GM19395 (cell line): ENCODE results near the gene BNC2.
A peak's percentile ranks its signal among the peaks of the same experiment; 100 is the strongest.

ENCODE experiments used
- ATAC-seq: cut with Tn5 transposase; IDR thresholded peaks from one replicate; pipeline ENCODE4 v1.9.1; 2021; ENCODE audit warnings: mild to moderate bottlenecking, moderate library complexity; ENCODE audit not compliant: unreplicated experiment

BNC2 gene

DNA sequence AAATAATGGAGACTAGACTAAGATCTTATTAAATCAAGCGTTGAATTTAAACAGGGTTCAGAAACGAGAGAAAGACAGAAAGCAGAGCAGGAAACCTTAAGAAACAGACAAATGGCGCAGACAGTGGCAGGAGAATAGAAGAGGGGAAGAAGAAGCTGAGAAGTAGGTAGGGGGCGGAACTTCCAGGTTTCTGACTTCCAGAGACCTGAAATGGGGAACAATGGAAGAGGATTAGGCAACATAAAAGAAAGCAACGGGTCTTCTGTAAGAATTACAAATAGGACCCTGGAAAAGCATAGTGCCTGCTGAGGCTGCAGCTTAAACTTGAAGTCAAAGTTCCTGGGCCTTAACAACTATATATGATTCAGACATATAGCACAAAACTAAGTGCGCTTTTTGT is 101.7 kb downstream of the BNC2 start:
- ATAC-seq, result no peak

DNA sequence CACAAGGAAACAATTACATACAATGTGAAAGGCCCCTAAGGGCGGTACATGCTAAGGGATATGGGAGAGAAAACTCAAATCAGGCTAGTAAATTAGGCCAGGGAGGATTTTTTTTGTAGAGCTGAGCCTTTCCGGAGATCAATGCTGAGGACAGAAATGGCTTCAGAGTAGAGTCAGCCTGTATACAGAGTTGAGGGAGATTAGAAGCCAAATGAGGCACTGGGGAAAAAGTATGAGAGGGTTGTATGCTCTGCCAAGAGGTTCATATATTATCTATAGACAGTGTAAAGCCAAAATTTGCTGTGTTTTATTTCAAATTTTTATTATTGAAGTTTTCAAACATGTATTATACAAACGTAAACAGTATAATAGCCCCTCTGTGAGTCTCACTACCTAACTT is 103.1 kb downstream of the BNC2 start:
- no peak for ATAC-seq

DNA sequence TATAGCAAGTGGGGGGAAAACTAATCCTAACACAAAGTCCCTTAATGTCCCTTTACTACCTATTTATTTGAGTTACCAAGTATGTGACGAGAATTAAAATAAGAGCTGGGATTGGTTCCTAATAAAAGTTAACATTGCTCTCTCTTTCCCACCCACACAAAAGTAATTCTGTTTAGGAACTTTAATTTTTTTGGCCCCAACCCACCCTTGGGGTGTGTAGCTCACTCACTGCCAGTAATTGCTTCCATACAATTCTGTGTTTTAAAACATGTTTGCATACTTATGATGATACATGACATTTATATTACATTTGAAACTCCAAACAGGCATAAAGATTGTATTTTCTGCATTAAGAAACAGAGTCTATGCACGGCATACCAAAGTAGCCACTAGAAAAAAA is 106.5 kb downstream of the BNC2 start:
- no peak for ATAC-seq

- ATAC-seq, result no peak
These were observed 114.9 kb downstream of the BNC2 start for GRCh38 chr9:16755467-16756160.

DNA sequence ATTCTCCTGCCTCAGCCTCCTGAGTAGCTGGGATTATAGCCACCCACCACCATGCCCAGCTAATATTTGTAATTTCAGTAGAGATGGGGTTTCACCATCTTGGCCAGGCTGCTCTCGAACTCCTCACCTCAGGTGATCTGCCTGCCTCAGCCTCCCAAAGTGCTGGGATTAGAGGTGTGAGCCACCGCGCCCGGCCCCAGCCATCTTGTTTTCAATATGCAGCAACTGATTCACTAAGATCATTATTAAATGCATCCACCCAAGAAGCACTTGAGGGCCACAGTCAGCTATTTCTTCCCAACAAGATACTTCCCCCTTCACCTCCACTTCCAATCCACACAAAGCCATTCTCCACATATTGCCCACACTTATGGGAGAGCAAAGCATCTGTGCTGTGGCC is 115.8 kb downstream of the BNC2 start:
- ATAC-seq, result no peak

- no peak for ATAC-seq
These were observed 117.2 kb downstream of the BNC2 start for GRCh38 chr9:16753256-16753655.

GRCh38 chr9:16752601-16753000 is 117.9 kb downstream of the BNC2 start:
- no peak for ATAC-seq

DNA sequence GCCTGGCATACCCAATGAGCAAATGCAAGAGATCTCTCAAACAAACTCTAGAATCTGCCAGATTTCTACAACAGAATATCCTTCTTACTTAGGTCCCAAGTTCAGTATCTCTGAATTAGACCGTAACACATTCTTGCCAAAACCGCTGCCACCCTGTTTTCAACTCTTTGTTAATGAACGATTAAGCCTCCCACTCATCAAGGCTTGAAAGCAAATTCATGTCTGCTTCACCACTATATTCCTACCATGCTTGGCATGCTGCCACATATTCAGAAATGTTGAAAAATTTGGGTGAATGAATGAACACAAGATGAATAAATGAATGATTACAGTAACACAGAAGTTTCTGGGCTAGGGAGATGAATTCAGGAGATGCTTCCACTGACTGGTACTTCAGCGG is 119.9 kb downstream of the BNC2 start:
- ATAC-seq, result no peak

- no peak for ATAC-seq
These were observed 125.1 kb downstream of the BNC2 start for GRCh38 chr9:16745359-16745758.

GRCh38 chr9:16744394-16744793 is 126.1 kb downstream of the BNC2 start:
- ATAC-seq, result no peak

- no peak for ATAC-seq
These were observed 127.1 kb downstream of the BNC2 start for GRCh38 chr9:16743375-16743774.

DNA sequence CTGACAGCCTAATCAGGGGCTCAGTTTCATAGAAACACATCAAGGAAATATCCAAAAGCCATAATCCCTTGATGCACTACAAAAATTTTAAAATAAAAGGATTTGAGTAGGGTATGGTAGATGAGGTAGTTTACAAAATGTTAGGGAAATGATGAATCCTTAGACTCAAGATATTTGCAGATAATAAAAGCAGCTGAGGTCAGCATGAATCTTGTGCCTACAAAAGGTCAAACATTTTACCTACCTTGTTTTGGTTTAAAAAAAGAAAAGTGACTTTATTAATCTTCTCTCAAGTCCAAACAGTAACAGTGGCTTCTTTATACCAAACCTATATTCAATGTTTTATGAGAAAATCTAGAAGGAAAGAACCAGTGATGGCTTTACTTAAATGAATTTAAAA is 135.5 kb downstream of the BNC2 start:
- ATAC-seq, result no peak

DNA sequence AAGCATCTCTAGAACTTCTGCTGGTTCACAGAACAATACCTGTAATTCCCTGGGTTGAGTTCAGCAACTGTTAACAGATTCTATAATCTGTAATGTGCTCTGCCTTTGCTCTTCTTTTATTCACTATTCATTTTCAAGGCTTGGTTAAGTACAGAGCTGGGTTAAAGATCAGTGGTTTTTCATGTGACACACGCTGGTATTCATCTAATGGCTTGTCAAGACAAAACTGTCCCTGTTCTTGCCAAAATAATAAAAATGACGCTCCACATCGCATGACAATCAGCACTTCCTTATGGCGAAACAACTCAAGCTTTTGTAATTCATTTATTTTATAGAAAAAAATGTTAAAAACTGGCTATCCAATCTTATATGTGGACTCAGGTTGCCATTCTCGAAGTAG is 137.9 kb downstream of the BNC2 start:
- no peak for ATAC-seq

DNA sequence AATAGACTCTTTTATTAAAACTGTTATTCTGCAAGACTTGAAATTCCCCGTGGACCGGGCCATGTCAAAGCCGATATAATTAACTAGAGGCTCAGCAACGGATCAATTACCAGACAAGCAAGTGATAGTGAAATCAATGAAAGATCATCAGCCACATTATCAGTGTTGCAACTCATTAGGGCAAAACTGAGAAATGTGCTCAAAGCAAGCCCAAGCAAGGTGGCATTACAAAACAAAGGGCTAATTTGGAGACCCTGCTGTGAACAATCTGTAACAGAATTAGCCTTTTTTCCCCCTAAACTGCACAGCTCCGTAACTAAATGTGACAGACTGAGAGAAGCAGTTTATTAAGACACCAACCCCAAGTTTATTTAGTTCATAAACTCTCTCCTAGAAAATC is 140.3 kb downstream of the BNC2 start:
- ATAC-seq, result no peak

- ATAC-seq, result no peak
These were observed 140.8 kb downstream of the BNC2 start for GRCh38 chr9:16729651-16730050.

GRCh38 chr9:16728137-16728508 is 142.3 kb downstream of the BNC2 start:
- no peak for ATAC-seq

DNA sequence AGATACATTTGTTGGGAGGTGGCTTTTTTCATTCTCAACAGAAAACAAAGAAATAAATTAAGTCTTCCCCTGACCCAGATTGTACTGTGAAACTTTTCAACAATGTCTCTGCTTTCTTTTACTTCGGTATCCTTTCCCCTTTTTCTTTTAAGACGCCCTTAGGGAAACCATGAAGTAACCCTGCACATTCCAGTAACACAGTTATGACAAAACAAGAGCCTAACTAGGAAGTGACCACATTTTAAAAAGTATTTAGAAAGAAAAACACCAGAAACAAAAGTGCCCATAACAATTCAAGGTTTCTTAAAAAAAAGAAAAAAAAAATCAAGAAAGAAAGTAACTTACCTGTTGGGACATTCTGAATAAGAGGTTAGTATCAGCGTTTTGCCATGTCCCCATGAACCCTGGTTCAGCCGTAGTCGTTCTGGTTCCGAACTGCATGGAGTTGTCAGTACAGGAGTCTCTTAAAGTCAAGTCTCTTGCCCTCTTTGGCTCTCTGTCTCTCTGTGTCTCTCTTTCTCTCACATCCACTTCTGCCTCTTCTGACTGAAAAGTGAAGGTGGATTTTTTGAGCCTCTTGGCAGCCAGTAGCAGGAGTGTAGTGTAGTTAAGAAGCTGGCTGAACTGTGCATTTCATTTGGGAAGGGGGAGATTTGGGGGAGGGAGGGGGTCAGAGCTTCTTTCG is 142.9 kb downstream of the BNC2 start:
- no peak for ATAC-seq

GRCh38 chr9:16726718-16727451 is 143.6 kb downstream of the BNC2 start:
- ATAC-seq, result peak; percentile 48

GRCh38 chr9:16726029-16726428 is 144.4 kb downstream of the BNC2 start:
- no peak for ATAC-seq

DNA sequence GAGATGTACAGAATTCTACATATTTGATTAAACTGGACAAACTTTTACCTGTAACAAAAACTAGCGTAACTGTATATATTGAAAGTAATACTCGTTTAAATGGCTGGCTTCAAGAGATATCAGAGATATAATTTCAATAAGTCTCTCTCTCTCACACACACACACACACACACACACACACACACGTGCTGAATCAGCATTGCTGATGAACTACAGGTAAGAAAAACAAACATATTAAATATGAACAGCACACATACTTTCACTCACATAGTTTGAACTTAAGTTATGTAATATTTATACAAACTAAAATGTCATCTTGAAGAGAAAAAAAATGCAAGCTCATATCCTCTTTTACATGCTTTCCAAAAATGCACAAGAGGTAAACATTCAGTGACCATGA is 145.4 kb downstream of the BNC2 start:
- no peak for ATAC-seq

DNA sequence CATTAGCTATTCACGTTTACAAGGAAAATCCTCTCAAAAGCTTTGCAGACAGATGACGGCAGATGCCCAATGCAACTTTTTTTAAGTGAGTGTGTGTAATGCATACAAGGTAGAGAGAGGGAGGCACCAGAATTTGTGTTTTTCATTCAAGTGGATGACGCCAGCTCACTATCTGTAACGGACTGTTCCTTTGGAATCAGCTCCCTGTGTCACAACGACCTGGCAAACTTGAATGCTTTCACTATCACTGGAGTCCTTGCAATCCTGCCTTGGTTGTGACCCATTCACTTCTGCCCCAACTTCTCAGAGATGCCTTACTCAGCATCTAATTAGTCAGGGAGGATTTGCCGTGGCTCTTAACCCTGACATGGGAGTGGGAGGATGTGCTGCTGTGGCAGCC is 148.5 kb downstream of the BNC2 start:
- ATAC-seq, result no peak

DNA sequence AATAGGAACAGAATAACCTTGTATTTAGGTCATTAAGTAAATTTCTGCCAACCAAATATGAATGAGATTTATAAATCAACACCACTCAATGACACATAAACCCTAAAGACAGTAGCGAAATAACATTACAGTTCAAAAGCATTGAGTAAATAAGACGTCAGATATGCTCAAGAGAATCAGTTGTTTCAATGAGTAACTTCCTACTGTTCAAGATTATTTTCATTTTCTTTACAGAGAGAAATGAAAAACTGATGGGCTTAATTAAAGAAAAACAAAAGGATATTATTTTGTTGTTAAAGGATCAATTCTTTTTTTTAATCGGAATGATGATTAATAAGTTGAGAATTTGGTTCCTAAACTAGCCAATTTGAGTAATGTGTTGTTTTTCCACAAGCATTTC is 150.1 kb downstream of the BNC2 start:
- no peak for ATAC-seq
